HepG2 (cell line): ENCODE results near the gene TAPBP. TPM values are rescaled to one million over a fixed set of nuclear protein-coding genes. Genes with fewer than 3 reads are reported as not detected.

Source experiments
- ATAC-seq: fragments of 200-7000 bp; cut with Tn5 transposase; 3 replicates; pipeline ENCODE4 v1.9.1; 2020; ENCODE audit warnings: mild to moderate bottlenecking, moderate library complexity
- BruUV-seq: library from RNA; stranded (reverse); fragments of 400-500 nt; replicated peaks from 2 replicates; lab custom pipeline; 2021; lab: Mats Ljungman, UMichigan
- CTCF ChIA-PET: fragments of 300-600 bp; formaldehyde crosslinking; extraction: SDS; loops from one replicate; lab custom pipeline; 2021; ENCODE audit warnings: low total read pairs, inconsistent platforms, low intra/inter-chr PET ratio; lab: Yijun Ruan, JAX
- POLR2A ChIA-PET: fragments of 350-600 bp; sonication (Branson Sonifier 250); formaldehyde crosslinking; loops from one replicate; lab custom pipeline; 2020; ENCODE audit warnings: antibody characterized with exemption, inconsistent platforms; lab: Yijun Ruan, JAX
- DNase-seq: peaks from one replicate; pipeline ENCODE4 v3.0.0-alpha.2; 2015; ENCODE audit warnings: low spot score
- FAIRE-seq: peaks from 3 replicates; lab custom pipeline; 2011; peaks lifted over from hg19 to GRCh38; lab: Jason Lieb, UNC
- H2AFZ ChIP-seq: one replicate; pipeline ENCODE4 v1.6.1; 2011; ENCODE audit warnings: low read length, inconsistent platforms
- H3K27ac ChIP-seq: fragments of 300-600 bp; 3 replicates; pipeline ENCODE4 v1.8.0; 2011; ENCODE audit warnings: mixed run types, mild to moderate bottlenecking, mixed read lengths, low read length, inconsistent platforms; ENCODE audit not compliant: insufficient read depth; ENCODE audit errors: extremely low read length
- H3K27me3 ChIP-seq, 2 experiments: fragments of 200-600 bp in 1 of 2; 2 replicates in 1 of 2; 3 replicates in 1 of 2; pipeline versions ENCODE4 v1.6.0 to v1.8.0; 2011; ENCODE audit warnings: low read length in 2 of 2, mild to moderate bottlenecking in 2 of 2, moderate library complexity in 2 of 2, inconsistent platforms in 1 of 2; ENCODE audit not compliant: insufficient read depth in 2 of 2, control insufficient read depth in 1 of 2
- H3K36me3 ChIP-seq, 2 experiments: fragments of 200-600 bp in 1 of 2; replicated peaks in 1 of 2; 2 replicates in 1 of 2; 3 replicates in 1 of 2; pipeline versions ENCODE4 v1.5.1 to v1.8.0; 2011; ENCODE audit warnings: low read length in 2 of 2, inconsistent platforms in 1 of 2; ENCODE audit not compliant: insufficient read depth in 2 of 2, control insufficient read depth in 1 of 2
- H3K4me1 ChIP-seq: 2 replicates; pipeline ENCODE4 v1.5.1; 2012; ENCODE audit warnings: low read length, inconsistent platforms; ENCODE audit not compliant: insufficient read depth
- H3K4me2 ChIP-seq: 2 replicates; pipeline ENCODE4 v1.6.0; 2011; ENCODE audit warnings: low read depth, low read length, inconsistent platforms
- H3K4me3 ChIP-seq, 3 experiments: fragments of 200-600 bp in 1 of 3; sonication (generic), shearing (Covaris generic) in 1 of 3; replicated peaks in 1 of 3; 2 replicates each; pipeline ENCODE4 v1.5.1; 2011 to 2016; ENCODE audit warnings: low read length in 3 of 3, inconsistent platforms in 2 of 3, low read depth in 2 of 3, mild to moderate bottlenecking in 2 of 3, control low read depth in 1 of 3, mixed read lengths in 1 of 3; ENCODE audit not compliant: insufficient read depth in 1 of 3
- H3K79me2 ChIP-seq: one replicate; pipeline ENCODE4 v1.6.1; 2011; ENCODE audit warnings: low read length, inconsistent platforms; ENCODE audit not compliant: insufficient read depth
- H3K9ac ChIP-seq: 2 replicates; pipeline ENCODE4 v1.6.0; 2011; ENCODE audit warnings: mild to moderate bottlenecking, low read depth, low read length, inconsistent platforms; ENCODE audit not compliant: insufficient read depth
- H3K9me3 ChIP-seq: 2 replicates; pipeline ENCODE4 v1.5.1; 2012; ENCODE audit warnings: mild to moderate bottlenecking, low read length
- H4K20me1 ChIP-seq: 2 replicates; pipeline ENCODE4 v1.6.0; 2011; ENCODE audit warnings: inconsistent platforms, mild to moderate bottlenecking, low read length, moderate library complexity; ENCODE audit not compliant: insufficient read depth
- CHD4 ChIP-seq: fragments of 200-600 bp; sonication (generic); IDR thresholded peaks from 2 replicates; pipeline ENCODE4 v1.7.0; 2017; ENCODE audit warnings: mild to moderate bottlenecking, low read length, borderline replicate concordance
- ERF ChIP-seq: IDR thresholded peaks from 2 replicates; pipeline ENCODE4 v1.6.1; 2018; ENCODE audit warnings: missing biosample characterization, missing genetic modification reagents
- FOXO1 ChIP-seq: sonication (generic); formaldehyde crosslinking; IDR thresholded peaks from 2 replicates; pipeline ENCODE4 v1.4.0; 2020; ENCODE audit warnings: missing genetic modification reagents
- HDAC6 ChIP-seq: fragments of 200-600 bp; sonication (generic); IDR thresholded peaks from 2 replicates; pipeline ENCODE4 v1.7.0; 2017; ENCODE audit warnings: mild to moderate bottlenecking, antibody characterized with exemption, low read length, low read depth
- HINFP ChIP-seq: sonication (generic); formaldehyde crosslinking; IDR thresholded peaks from 2 replicates; pipeline ENCODE4 v1.4.0; 2020; ENCODE audit warnings: low read depth, mild to moderate bottlenecking, missing genetic modification reagents
- KDM5A ChIP-seq: fragments of 200-600 bp; sonication (generic); IDR thresholded peaks from 2 replicates; pipeline ENCODE4 v1.7.0; 2018; ENCODE audit warnings: antibody characterized with exemption, mild to moderate bottlenecking, low read length, borderline replicate concordance
- KLF13 ChIP-seq: sonication (generic); formaldehyde crosslinking; IDR thresholded peaks from 2 replicates; pipeline ENCODE4 v1.4.0; 2020; ENCODE audit warnings: mild to moderate bottlenecking, missing genetic modification reagents
- MLXIP ChIP-seq: sonication (generic); formaldehyde crosslinking; IDR thresholded peaks from 2 replicates; pipeline ENCODE4 v1.9.0; 2021; ENCODE audit warnings: missing genetic modification reagents, borderline replicate concordance
- NFKBIZ ChIP-seq: IDR thresholded peaks from 2 replicates; pipeline ENCODE4 v1.6.1; 2018; ENCODE audit warnings: missing genetic modification reagents, missing compliant biosample characterization
- SMAD1 ChIP-seq: sonication (generic); formaldehyde crosslinking; IDR thresholded peaks from 2 replicates; pipeline ENCODE4 v1.4.0; 2020; ENCODE audit warnings: missing genetic modification reagents, low read depth, mild to moderate bottlenecking, borderline replicate concordance
- SRSF4 ChIP-seq: fragments of 200-400 bp; formaldehyde crosslinking; IDR thresholded peaks from one replicate; pipeline ENCODE4 v1.6.1; 2018; ENCODE audit warnings: mild to moderate bottlenecking, low read depth, low read length, moderate library complexity; ENCODE audit not compliant: poor library complexity, severe bottlenecking
- SUZ12 ChIP-seq: fragments of 150-350 bp; IDR thresholded peaks from 2 replicates; pipeline ENCODE4 v1.6.1; 2014; ENCODE audit warnings: low read depth, low read length
- ZNF570 ChIP-seq: sonication (generic); formaldehyde crosslinking; IDR thresholded peaks from 2 replicates; pipeline ENCODE4 v1.4.0; 2020; ENCODE audit warnings: mild to moderate bottlenecking, missing genetic modification reagents, borderline replicate concordance
- ZNF691 ChIP-seq: sonication (generic); formaldehyde crosslinking; IDR thresholded peaks from 2 replicates; pipeline ENCODE4 v1.4.0; 2020; ENCODE audit warnings: missing genetic modification reagents, low read depth, mild to moderate bottlenecking, borderline replicate concordance
- WGBS: methylation state at CpG from one replicate; pipeline ENCODE4 v1.1.6; 2017; ENCODE audit warnings: low lambda C conversion rate; 5-methylcytosine and 5-hydroxymethylcytosine counted together
- in situ Hi-C: cut with HindIII; loops from 2 replicates; pipeline ENCODE4 v1.10.0; 2017; ENCODE audit warnings: low pct_unique_long_range_greater_than_20kb; ENCODE audit not compliant: extremely low pct_ligation_motif_present
- intact Hi-C: fragments of 100-400 bp; cut with micrococcal nuclease; formaldehyde crosslinking; loops from one replicate; pipeline ENCODE4 v1.10.0; 2022; ENCODE audit not compliant: unreplicated experiment
- polyA plus RNA-seq, 8 experiments: library from polyadenylated mRNA; depleted of rRNA in 3 of 8; stranded (reverse) in 7 of 8; unstranded in 1 of 8; fragments of >200 nt; fragmentation: Illumina TruSeq in 4 of 8; extraction: Trizol in 4 of 8; gene quantifications; 2 replicates each; pipeline versions ENCODE4 v1.2.1 to v1.2.3, GENCODE V29; 2011 to 2016; ENCODE audit warnings: low read depth in 4 of 8, missing spikeins in 1 of 8, mixed read lengths in 1 of 8; ENCODE audit not compliant: insufficient read depth in 1 of 8
- total RNA-seq, 5 experiments: library from RNA; depleted of rRNA; stranded (reverse); fragments of >200 nt; fragmentation: Illumina TruSeq; extraction: Trizol; gene quantifications; 2 replicates each; pipeline ENCODE4 v1.2.3, GENCODE V29; 2016; ENCODE audit warnings: low read depth in 1 of 5
- TF ChIP-seq, protein P1 (sequence below): sonication (generic); formaldehyde crosslinking; IDR thresholded peaks from 2 replicates; pipeline ENCODE4 v1.8.1; 2023; ENCODE audit warnings: missing genetic modification reagents, inconsistent platforms, borderline replicate concordance
- TF ChIP-seq, protein P2 (sequence below): sonication (generic); formaldehyde crosslinking; IDR thresholded peaks from 2 replicates; pipeline ENCODE4 v1.8.0; 2022; ENCODE audit warnings: mild to moderate bottlenecking, missing genetic modification reagents, moderate library complexity

The TAPBP gene
- total and polyA plus RNA-seq, 2 of the 13 experiments (the other 11 are each of a cell fraction or from before 2014, with no cell fraction given) = 27.4 to 32.3 TPM

DNA sequence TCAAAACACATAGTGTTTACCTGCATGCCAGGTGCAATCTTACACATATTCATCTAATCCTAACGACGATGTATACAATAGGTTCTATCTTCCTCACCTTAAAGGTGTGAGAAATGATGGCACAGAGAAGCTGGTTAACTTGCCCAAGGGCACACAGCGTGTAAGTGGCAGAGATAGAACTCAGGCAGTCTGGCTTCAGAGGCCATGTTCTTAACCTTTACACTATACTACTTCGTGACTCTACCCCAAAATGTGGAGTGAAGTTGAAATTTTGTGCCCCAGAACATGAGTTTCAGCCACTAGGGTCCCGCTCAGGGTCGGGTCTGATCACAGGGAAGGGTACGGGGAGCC is 42.8 kb downstream of the TAPBP start (continued):
- TF ChIP-seq CHD4 = peak; percentile 41; the same call in 1 of the 2 replicates

DNA sequence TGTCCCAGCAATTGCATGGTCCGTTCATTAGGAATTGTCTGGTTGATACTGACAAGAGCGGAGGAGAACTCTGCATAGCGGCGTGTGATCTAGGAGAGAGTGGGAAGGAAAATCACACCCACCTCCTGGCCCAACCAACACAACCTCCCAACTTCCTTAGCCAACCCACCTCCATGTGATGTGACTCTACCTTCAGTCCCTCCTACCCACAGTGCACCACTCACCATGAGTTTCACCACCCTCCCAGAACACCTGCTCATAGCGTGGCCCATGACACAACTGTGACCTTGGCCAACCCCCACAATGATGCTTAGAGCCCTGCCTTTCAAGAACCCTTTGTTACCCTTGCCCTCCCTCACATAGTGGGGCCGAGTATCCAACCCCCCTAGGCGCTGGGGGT is 49.9 kb downstream of the TAPBP start:
- Histone ChIP-seq H4K20me1 (no peaks in the 10 kb centered on the region), H2AFZ (no peak overlapping the region), H3K79me2 (no peaks in the 10 kb centered on the region), H3K9me3 (no peaks in the 10 kb centered on the region), H3K36me3 (peaks cover 32 to 77% of the 10 kb centered on the region in 2 experiments), H3K4me3 (no peak overlapping the region), H3K9ac (no peak overlapping the region), H3K27ac (no peak overlapping the region), H3K4me2 (no peak overlapping the region), H3K4me1 (no peaks in the 10 kb centered on the region), H3K27me3 (no peaks in the 10 kb centered on the region)
- BruUV-seq = no TSS peak
- in situ Hi-C loops = no loop called here
- 87% methylated on average over 7 of the region's 7 CpGs for WGBS
- intact Hi-C loops = no loop called here
- DNase-seq (no peak), FAIRE-seq (no peak), ATAC-seq (no peak)
- POLR2A ChIA-PET = interaction anchor here (0.9 to 7.4 kb wide), 3 partner anchors 8 to 292 kb away, joined by 3 to 44 read pairs (median 6); partner anchors contain the start of genes RPS18 and VPS52
- CTCF ChIA-PET = no interaction called here
- TF ChIP-seq KLF13 (CRISPR knock-in tag) (no peak), KDM5A (no peak), SUZ12 (no peak), ZNF691 (no peak), NFKBIZ (no peak), SRSF4 (no peak), SMAD1 (no peak), ZNF570 (no peak), FOXO1 (CRISPR knock-in tag) (no peak), ERF (no peak), HINFP (CRISPR knock-in tag) (no peak), HDAC6 (no peak), MLXIP (CRISPR knock-in tag) (no peak)
- TF ChIP-seq, protein P1, sequence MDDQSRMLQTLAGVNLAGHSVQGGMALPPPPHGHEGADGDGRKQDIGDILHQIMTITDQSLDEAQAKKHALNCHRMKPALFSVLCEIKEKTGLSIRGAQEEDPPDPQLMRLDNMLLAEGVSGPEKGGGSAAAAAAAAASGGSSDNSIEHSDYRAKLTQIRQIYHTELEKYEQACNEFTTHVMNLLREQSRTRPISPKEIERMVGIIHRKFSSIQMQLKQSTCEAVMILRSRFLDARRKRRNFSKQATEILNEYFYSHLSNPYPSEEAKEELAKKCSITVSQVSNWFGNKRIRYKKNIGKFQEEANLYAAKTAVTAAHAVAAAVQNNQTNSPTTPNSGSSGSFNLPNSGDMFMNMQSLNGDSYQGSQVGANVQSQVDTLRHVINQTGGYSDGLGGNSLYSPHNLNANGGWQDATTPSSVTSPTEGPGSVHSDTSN (CRISPR knock-in tag) = no peak
- TF ChIP-seq, protein P2, sequence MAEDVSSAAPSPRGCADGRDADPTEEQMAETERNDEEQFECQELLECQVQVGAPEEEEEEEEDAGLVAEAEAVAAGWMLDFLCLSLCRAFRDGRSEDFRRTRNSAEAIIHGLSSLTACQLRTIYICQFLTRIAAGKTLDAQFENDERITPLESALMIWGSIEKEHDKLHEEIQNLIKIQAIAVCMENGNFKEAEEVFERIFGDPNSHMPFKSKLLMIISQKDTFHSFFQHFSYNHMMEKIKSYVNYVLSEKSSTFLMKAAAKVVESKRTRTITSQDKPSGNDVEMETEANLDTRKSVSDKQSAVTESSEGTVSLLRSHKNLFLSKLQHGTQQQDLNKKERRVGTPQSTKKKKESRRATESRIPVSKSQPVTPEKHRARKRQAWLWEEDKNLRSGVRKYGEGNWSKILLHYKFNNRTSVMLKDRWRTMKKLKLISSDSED = no peak
